SK-N-SH (cell line): ENCODE measurements around the gene CDC45.

Experiments
- CTCF ChIP-seq: fragments of 200-600 bp; sonication (generic); IDR thresholded peaks from 2 replicates; pipeline ENCODE4 v1.6.1; 2017; ENCODE audit warnings: antibody characterized with exemption, mild to moderate bottlenecking, moderate library complexity
- EZH2phosphoT487 ChIP-seq: fragments of 200-600 bp; sonication (generic); IDR thresholded peaks from 2 replicates; pipeline ENCODE4 v1.6.1; 2017; ENCODE audit warnings: low read depth, mixed run types, mild to moderate bottlenecking, antibody characterized with exemption, moderate library complexity, borderline replicate concordance
- MXI1 ChIP-seq: IDR thresholded peaks from 2 replicates; pipeline ENCODE4 v1.6.1; 2012; ENCODE audit warnings: mild to moderate bottlenecking, low read depth, low read length, improper control_type of control experiment
- NRF1 ChIP-seq: IDR thresholded peaks from 2 replicates; pipeline ENCODE4 v1.6.1; 2012; ENCODE audit warnings: low read depth, mild to moderate bottlenecking, low read length
- POLR2AphosphoS5 ChIP-seq: IDR thresholded peaks from 2 replicates; pipeline ENCODE4 v1.6.1; 2012; ENCODE audit warnings: low read depth, low read length
- RFX5 ChIP-seq: IDR thresholded peaks from 2 replicates; pipeline ENCODE4 v1.6.1; 2012; ENCODE audit warnings: mild to moderate bottlenecking, improper control_type of control experiment, low read length
- TEAD4 ChIP-seq: IDR thresholded peaks from 2 replicates; pipeline ENCODE4 v1.4.0; 2012; ENCODE audit warnings: mild to moderate bottlenecking, borderline replicate concordance; ENCODE audit not compliant: insufficient read depth
- TF ChIP-seq, protein P1 (sequence below): fragments of 150-350 bp; IDR thresholded peaks from 2 replicates; pipeline ENCODE4 v1.6.1; 2017; ENCODE audit warnings: antibody characterized with exemption, low read length, low read depth, borderline replicate concordance

DNA sequence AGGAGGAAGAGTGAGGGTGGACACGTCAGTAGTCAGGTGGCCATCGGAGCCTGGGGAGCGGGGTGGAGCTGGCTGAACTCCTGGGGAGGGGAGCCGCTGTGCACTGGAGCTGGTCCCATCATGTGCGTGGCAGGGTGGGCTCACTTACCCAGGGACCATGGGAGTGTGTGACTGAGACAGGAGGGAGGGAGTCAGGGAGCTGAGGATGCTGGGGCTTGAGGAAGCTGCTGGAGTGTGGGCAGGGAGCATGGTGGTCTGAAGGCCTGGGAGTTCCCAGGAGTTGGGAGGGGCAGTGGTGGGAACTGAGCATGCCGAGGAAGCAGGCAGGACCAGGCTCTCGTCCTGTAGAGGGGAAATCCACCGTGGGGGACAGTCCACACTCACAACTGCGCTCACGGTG, 26.5 kb downstream of the CDC45 start:
- TF ChIP-seq NRF1 (no peak), MXI1 (no peak), CTCF (no peak), POLR2AphosphoS5 (no peak), EZH2phosphoT487 (no peak), RFX5 (no peak), TEAD4 (no peak)
- TF ChIP-seq, protein P1, sequence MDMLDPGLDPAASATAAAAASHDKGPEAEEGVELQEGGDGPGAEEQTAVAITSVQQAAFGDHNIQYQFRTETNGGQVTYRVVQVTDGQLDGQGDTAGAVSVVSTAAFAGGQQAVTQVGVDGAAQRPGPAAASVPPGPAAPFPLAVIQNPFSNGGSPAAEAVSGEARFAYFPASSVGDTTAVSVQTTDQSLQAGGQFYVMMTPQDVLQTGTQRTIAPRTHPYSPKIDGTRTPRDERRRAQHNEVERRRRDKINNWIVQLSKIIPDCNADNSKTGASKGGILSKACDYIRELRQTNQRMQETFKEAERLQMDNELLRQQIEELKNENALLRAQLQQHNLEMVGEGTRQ = no peak
